RPMI8226 (cell line): Measurements from ENCODE around the gene SPI1.
"Not testable (repeated sequence)": the region's sequence is repeated elsewhere in the genome, so short reads cannot be mapped to it uniquely, and the experiment has no call there.

Experiments used
- DNase-seq: peaks from one replicate; pipeline ENCODE4 v3.0.0-alpha.2; 2015

The SPI1 gene

DNA sequence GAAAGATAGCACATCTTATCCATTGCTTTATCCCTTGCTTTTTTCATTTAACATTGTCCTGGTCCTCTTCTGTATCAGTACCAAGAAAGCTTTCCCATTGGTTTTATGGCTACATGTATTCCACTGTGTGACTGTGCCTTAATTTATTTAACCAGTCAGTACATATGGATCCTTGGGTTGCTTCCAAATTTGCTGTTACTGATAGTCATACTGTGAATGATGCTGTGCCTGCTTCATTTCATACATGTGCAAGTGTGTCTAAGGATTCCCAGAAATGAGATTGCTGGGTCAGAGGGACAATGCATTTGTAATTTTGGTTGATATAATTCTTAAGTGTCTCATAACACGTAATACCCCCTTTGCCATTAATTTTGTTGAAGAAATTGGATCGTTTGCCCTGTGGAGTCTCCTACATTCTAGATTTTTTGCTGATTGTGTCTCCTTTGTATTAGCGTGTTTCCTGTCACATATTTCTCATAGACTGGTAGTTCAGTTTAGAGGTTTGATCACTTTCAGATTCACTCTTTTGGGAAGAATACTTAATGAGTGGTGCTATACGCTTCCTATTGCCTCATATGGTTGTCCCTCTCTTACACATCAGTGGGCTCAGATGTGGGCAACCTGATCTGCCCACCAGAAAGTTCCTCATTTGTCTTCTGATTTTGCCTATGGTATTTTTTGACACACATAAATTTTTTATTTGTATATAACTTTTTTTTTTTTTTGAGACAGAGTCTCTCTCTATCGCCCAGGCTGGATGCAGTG, 61.1 kb downstream of the SPI1 start:
- DNase-seq: no peak

- not testable (repeated sequence) for DNase-seq
Measured at GRCh38 chr11:47316501-47316900, 61.8 kb downstream of the SPI1 start.

GRCh38 chr11:47314992-47315391, 63.4 kb downstream of the SPI1 start:
- no peak for DNase-seq

DNA sequence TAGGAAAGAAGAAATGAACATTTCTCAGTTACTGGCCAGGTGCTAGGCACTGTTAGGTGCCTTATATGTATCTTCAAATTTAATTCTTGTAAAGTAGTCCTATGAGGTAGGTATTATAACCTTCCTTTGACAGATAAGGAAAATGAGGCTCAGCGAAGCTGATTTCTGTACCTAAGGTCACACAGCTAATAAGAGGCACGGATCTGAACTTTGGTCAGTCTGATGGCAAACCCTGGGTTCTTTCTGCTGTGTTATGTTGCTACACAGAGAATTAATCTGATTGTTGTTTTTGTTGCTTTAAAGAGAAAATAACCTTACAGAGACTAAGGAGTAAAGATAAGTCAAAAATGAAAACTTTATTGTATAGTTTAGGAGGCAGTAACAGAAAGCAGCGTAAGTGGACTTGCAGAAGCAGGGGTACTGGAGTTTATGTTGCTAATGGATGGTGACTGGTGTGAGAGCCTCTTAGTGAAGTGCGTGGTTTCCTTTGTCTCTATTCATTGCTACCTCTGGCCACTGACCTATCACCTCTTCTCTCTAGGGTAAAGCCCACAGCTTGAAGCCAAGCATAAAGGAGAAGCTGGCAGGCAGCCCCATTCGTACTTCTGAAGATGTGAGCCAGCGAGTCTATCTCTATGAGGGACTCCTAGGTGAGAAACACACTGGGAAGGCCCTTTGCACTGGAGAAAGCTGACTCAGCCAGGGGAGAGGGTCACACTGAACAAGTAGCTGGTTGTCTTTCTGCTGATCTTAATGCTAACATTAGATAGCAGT, 70.1 kb downstream of the SPI1 start:
- DNase-seq: no peak

GRCh38 chr11:47306484-47306844, 71.9 kb downstream of the SPI1 start:
- no peak for DNase-seq

- no peak for DNase-seq
Measured at GRCh38 chr11:47305734-47306483, 72.4 kb downstream of the SPI1 start.
